HG02840 (cell line): ENCODE data around the gene IGSF8.

Source experiments
- ATAC-seq: cut with Tn5 transposase; IDR thresholded peaks from one replicate; pipeline ENCODE4 v1.9.1; 2021; ENCODE audit warnings: mild to moderate bottlenecking, moderate library complexity, moderate number of reproducible peaks; ENCODE audit not compliant: unreplicated experiment, low FRiP score

IGSF8 gene

GRCh38 chr1:160092366-160093068, 5.9 kb downstream of the IGSF8 start:
- ATAC-seq: no peak

- ATAC-seq: no peak
Observed at GRCh38 chr1:160091666-160092223, 6.7 kb downstream of the IGSF8 start.

- no peak for ATAC-seq
Observed at GRCh38 chr1:160090760-160091159, 7.7 kb downstream of the IGSF8 start.

- no peak for ATAC-seq
Observed at GRCh38 chr1:160089883-160090282, 8.5 kb downstream of the IGSF8 start.

- ATAC-seq: no peak
Observed at GRCh38 chr1:160087118-160087662, 11.2 kb downstream of the IGSF8 start.

- no peak for ATAC-seq
Observed at GRCh38 chr1:160086456-160086892, 11.9 kb downstream of the IGSF8 start.

GRCh38 chr1:160085686-160086455, 12.5 kb downstream of the IGSF8 start:
- ATAC-seq: no peak

GRCh38 chr1:160084771-160085321, 13.6 kb downstream of the IGSF8 start:
- ATAC-seq: no peak

- no peak for ATAC-seq
Observed at GRCh38 chr1:160083968-160084770, 14.2 kb downstream of the IGSF8 start.

- no peak for ATAC-seq
Observed at GRCh38 chr1:160082926-160083325, 15.5 kb downstream of the IGSF8 start.

GRCh38 chr1:160082487-160082886, 15.9 kb downstream of the IGSF8 start:
- ATAC-seq: no peak

GRCh38 chr1:160081261-160081936, 17.0 kb downstream of the IGSF8 start, which contains the start of gene KCNJ9:
Gene KCNJ9 (plus strand): TSS chr1:160081538. CDS start chr1:160084031, 2,493 bp downstream.
- no peak for ATAC-seq

GRCh38 chr1:160080381-160081100, 17.9 kb downstream of the IGSF8 start:
- ATAC-seq: no peak

- no peak for ATAC-seq
Observed at GRCh38 chr1:160079448-160079847, 19.0 kb downstream of the IGSF8 start.

- no peak for ATAC-seq
Observed at GRCh38 chr1:160078512-160079195, 19.8 kb downstream of the IGSF8 start.

- ATAC-seq: no peak
Observed at GRCh38 chr1:160077486-160077885, 20.9 kb downstream of the IGSF8 start.

- no peak for ATAC-seq
Observed at GRCh38 chr1:160076295-160076694, 22.1 kb downstream of the IGSF8 start.

GRCh38 chr1:160075836-160076235, 22.6 kb downstream of the IGSF8 start:
- no peak for ATAC-seq
